SU-DHL-6 (cell line): ENCODE measurements around the gene POLN.

Experiments
- EZH2phosphoT487 ChIP-seq: fragments of 200-600 bp; sonication (generic), shearing (Covaris generic); conservative IDR thresholded peaks from 2 replicates; pipeline ENCODE4 v1.6.1; 2018; ENCODE audit warnings: mild to moderate bottlenecking, antibody characterized with exemption, low read length, moderate library complexity, mixed read lengths
- TF ChIP-seq, protein P1 (sequence below): fragments of 200-600 bp; sonication (generic); IDR thresholded peaks from one replicate; pipeline ENCODE4 v1.5.1; 2017; ENCODE audit warnings: antibody characterized with exemption, mild to moderate bottlenecking, low read length, moderate library complexity; ENCODE audit not compliant: insufficient read depth, poor library complexity, severe bottlenecking

DNA sequence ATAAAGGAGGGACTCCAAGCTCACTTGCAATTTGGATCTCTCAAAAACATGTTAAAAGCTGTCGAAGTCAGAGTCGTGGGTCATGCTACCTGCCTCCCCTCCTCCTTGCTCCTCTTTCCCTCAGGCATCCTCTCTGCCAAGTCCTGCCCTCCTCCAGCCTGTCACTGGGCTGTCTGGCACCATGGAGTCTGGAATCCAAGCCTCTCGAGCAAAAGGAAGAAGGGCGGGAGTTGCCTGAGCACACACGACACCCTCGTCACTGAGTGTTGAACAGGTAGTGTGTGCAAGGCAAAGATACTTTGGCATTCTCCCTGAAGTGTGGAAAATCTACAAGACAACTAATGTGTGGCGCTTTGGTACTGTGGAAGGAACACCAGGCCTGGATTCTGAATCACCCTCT lies 62.2 kb downstream of the POLN start:
- TF ChIP-seq, protein P1, sequence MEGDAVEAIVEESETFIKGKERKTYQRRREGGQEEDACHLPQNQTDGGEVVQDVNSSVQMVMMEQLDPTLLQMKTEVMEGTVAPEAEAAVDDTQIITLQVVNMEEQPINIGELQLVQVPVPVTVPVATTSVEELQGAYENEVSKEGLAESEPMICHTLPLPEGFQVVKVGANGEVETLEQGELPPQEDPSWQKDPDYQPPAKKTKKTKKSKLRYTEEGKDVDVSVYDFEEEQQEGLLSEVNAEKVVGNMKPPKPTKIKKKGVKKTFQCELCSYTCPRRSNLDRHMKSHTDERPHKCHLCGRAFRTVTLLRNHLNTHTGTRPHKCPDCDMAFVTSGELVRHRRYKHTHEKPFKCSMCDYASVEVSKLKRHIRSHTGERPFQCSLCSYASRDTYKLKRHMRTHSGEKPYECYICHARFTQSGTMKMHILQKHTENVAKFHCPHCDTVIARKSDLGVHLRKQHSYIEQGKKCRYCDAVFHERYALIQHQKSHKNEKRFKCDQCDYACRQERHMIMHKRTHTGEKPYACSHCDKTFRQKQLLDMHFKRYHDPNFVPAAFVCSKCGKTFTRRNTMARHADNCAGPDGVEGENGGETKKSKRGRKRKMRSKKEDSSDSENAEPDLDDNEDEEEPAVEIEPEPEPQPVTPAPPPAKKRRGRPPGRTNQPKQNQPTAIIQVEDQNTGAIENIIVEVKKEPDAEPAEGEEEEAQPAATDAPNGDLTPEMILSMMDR = no peak
- no peak for TF ChIP-seq EZH2phosphoT487
